ENCODE data around the gene COX20. TPM values are rescaled to one million over a fixed set of nuclear protein-coding genes. Genes with fewer than 3 reads are reported as not detected.

COX20 gene, protein sequence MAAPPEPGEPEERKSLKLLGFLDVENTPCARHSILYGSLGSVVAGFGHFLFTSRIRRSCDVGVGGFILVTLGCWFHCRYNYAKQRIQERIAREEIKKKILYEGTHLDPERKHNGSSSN
- 10 to 100 TPM; 33.1 to 34.7 TPM for total RNA-seq

DNA sequence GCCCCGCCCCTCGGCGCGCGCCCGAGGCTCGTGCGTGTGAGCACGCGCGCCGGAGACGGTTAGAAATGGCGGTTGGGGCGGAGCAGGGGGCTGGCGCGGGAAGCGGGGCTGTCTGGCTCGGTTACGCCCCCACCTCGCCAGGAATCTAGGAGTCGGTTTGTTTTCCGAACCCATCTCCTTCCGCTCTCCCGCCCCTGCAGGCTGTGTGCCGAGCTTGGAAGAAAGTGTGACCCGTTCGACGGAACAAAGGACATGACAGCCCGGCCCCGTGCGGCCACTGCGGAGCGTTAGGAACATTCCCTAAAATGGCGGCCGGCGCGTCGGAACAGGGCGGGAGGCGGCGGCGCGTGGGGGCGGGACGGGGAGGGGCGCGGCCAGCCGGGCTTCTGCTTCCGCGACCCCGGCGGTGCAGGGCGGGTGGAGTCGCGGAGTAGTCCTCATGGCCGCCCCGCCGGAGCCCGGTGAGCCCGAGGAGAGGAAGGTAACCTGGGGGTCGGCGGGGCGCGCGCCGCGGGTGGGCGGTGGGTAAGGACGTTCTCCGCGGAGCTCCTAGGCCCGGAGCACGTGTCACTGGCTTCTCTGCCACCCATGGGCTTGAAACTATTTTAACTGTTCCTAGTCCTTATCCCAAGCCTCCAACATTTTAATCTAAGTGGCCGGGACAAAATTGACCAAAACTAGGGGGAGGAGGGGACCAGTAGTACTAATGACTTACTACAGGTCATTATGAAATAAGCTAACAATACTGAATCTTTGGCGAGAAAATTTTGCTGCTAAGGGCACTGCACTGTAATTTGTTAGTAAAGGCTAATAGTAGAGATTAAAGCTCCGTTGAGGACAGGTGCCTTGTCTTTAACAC lies at the start of gene COX20:
TSS of gene COX20 (plus strand) at position 383 of the 859 bp plus-strand sequence. CDS start at position 440, 57 bp downstream.
- CTCF ChIA-PET = interaction anchor here (0.6 to 3.4 kb wide), 13 partner anchors 11 to 232 kb away, joined by 3 to 16 read pairs (median 4); partner anchors contain the start of gene HNRNPU
- Mint-ChIP-seq H3K4me1 (ENCODE audit: low read depth) (peaks cover 38% of the 10 kb centered on the region), H3K36me3 (ENCODE audit: low read depth) (peaks cover 45% of the 10 kb centered on the region), H3K4me3 (peak within 1 kb of the TSS; percentile 93), H3K9me3 (no peaks in the 10 kb centered on the region), H3K27me3 (no peaks in the 10 kb centered on the region), H3K27ac (peak within 1 kb of the TSS; percentile 98)
- DNase-seq (peak; percentile 88), ATAC-seq (peak; percentile 61)
- POLR2A ChIA-PET = interaction anchor here (0.8 to 16.7 kb wide), 11 partner anchors 9 to 238 kb away, joined by 3 to 554 read pairs (median 7); partner anchors contain the start of genes DESI2 and HNRNPU
- intact Hi-C loops (cut with micrococcal nuclease) = loop anchor here (1.0 to 10.0 kb wide), 2 partner anchors 27 to 139 kb away; no protein-coding TSS in a partner anchor
- no peak for TF ChIP-seq CTCF (IDR thresholded peaks at IDR 0.05)

- Mint-ChIP-seq H3K9me3 (no peaks in the 10 kb centered on the region), H3K36me3 (ENCODE audit: low read depth) (no peaks in the 10 kb centered on the region), H3K4me1 (ENCODE audit: low read depth) (no peaks in the 10 kb centered on the region), H3K4me3 (no peak overlapping the region), H3K27ac (no peak overlapping the region), H3K27me3 (no peaks in the 10 kb centered on the region)
- intact Hi-C loops (cut with micrococcal nuclease) = no loop called here
- ChIA-PET POLR2A (interaction anchor here (0.8 kb wide), 1 partner anchor 10 kb away, joined by 3 read pairs; no protein-coding TSS in a partner anchor), CTCF (interaction anchor here (0.8 to 2.9 kb wide), 3 partner anchors 8 to 185 kb away, joined by 3 to 11 read pairs (median 6); no protein-coding TSS in a partner anchor)
- DNase-seq (no peak), ATAC-seq (no peak)
- TF ChIP-seq CTCF (IDR thresholded peaks at IDR 0.05) = no peak
These were observed 46.8 kb upstream of the COX20 start for GRCh38 chr1:244788493-244789275.

GRCh38 chr1:244789276-244789580 lies 46.2 kb upstream of the COX20 start:
- H3K36me3 Mint-ChIP-seq (ENCODE audit: low read depth) = no peaks in the 10 kb centered on the region
- no peak for ATAC-seq
- intact Hi-C loops (cut with micrococcal nuclease) = no loop called here
- no peak for DNase-seq
- H3K27me3 Mint-ChIP-seq = no peaks in the 10 kb centered on the region
- CTCF ChIA-PET = interaction anchor here (2.9 kb wide), 1 partner anchor 12 kb away, joined by 11 read pairs; no protein-coding TSS in a partner anchor
- H3K4me3 Mint-ChIP-seq = no peak overlapping the region
- H3K27ac Mint-ChIP-seq = no peak overlapping the region
- H3K9me3 Mint-ChIP-seq = no peaks in the 10 kb centered on the region
- POLR2A ChIA-PET = interaction anchor here (0.8 kb wide), 1 partner anchor 10 kb away, joined by 3 read pairs; no protein-coding TSS in a partner anchor
- no peaks in the 10 kb centered on the region for H3K4me1 Mint-ChIP-seq (ENCODE audit: low read depth)
- TF ChIP-seq CTCF (IDR thresholded peaks at IDR 0.05) = no peak

DNA sequence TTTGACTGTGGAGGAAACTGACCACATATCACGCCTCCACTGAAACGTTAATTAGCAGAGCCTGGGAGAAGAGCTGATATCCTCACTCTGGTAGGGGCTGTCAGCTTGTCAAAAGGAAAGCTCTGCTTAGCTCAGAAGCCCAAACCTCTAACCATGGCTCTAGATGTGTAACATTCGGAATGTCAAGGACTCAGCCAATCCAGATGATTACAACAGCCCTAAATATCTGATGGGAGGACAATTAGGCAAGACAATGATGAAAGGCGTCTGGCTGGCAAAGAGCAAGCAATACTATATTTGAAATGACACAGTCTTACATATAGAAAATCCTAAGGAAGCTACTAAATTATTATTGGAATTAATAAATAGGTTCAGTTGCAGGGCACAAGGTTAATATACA lies 45.7 kb upstream of the COX20 start:
- ChIA-PET CTCF (interaction anchor here (2.9 kb wide), 1 partner anchor 12 kb away, joined by 11 read pairs; no protein-coding TSS in a partner anchor), POLR2A (no interaction called here)
- no peak for ATAC-seq
- Mint-ChIP-seq H3K27ac (no peak overlapping the region), H3K9me3 (no peaks in the 10 kb centered on the region), H3K4me3 (no peak overlapping the region), H3K4me1 (ENCODE audit: low read depth) (no peaks in the 10 kb centered on the region), H3K36me3 (ENCODE audit: low read depth) (no peaks in the 10 kb centered on the region), H3K27me3 (no peaks in the 10 kb centered on the region)
- no peak for DNase-seq
- intact Hi-C loops (cut with micrococcal nuclease) = no loop called here
- TF ChIP-seq CTCF (IDR thresholded peaks at IDR 0.05) = no peak

Measured in activated CD8-positive, alpha-beta T cell treated with anti-CD3 and anti-CD28 coated beads for 36 hours (primary cell).